GM18861 (cell line): ENCODE measurements around the gene MPC1.
"Not testable (repeated sequence)": the region's sequence is repeated elsewhere in the genome, so short reads cannot be mapped to it uniquely, and the experiment has no call there.

ENCODE experiments used
- ATAC-seq: cut with Tn5 transposase; IDR thresholded peaks from one replicate; pipeline ENCODE4 v1.9.1; 2021; ENCODE audit not compliant: unreplicated experiment

MPC1 gene

GRCh38 chr6:166348305-166348949 is 34.3 kb downstream of the MPC1 start:
- ATAC-seq: no peak

- ATAC-seq: no peak
Measured at GRCh38 chr6:166346965-166347364, 35.8 kb downstream of the MPC1 start.

DNA sequence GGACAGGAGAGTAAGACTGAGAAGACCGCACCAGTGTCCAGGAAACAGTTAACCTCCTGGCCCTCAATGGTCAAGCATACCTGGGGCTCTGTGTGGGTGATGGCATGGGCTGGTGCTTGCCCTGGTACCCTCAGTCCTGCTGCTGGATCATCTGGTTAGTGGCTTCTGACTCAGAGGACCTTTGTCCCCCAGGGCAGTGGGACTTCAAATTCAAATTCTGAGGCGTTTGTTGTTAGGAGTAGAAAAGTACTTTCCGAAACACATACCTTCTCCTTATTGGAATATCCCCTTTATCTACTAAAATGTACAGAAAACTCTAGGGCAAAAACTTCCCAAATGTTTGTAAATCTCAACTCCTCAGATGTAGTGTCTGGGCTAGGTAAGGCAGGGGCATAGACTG is 36.3 kb downstream of the MPC1 start:
- no peak for ATAC-seq

GRCh38 chr6:166345672-166346071 is 37.1 kb downstream of the MPC1 start:
- not testable (repeated sequence) for ATAC-seq

GRCh38 chr6:166344921-166345320 is 37.8 kb downstream of the MPC1 start:
- not testable (repeated sequence) for ATAC-seq

- no peak for ATAC-seq
Measured at GRCh38 chr6:166344240-166344639, 38.5 kb downstream of the MPC1 start.

GRCh38 chr6:166343150-166343487 is 39.6 kb downstream of the MPC1 start:
- ATAC-seq: peak; percentile 22

DNA sequence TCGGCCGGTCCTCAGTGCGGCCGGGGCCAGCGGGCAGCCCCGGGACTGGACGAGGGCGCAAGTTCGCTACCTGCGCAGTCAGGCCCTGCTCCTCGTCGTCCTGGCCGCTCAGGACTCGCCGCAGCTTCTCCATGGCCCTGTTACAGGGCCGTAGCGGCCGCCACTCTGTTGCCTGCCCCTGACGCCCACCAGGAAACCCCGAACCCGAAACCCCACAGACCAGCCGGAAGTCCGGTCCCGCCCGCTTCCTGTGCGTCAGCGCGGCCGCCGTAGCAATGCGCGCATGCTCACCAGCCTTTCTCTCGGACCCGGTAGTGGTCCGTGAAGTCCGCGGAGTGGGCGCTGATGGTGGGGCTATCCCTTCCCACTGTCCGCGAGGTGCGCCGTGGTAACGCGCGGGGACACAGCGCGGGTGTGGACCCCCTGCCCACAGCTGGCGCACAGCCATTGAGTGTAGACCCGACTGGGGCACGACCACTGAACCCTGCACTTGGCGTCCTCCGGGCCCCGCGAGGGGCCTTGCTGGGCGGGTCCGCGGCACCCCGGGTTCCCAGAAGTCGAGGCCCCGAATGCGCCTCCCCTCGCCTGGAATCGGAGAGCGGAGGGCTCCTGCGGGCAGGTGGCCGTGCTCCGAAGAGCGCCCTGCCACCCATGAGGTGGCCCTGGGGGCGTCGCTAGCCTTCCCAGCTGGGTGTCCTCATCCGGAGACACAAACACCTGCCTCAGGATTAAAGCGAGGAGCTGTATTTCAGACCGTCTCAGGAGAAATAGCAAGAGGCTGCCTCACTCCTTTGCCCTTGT is 40.2 kb downstream of the MPC1 start, which contains the start of gene SFT2D1:
SFT2D1 (minus strand) TSS at position 197 of the 801 bp plus-strand sequence; CDS start at position 133, 64 bp downstream.
- ATAC-seq: peak; percentile 90

- ATAC-seq: no peak
Measured at GRCh38 chr6:166341977-166342348, 40.8 kb downstream of the MPC1 start.

DNA sequence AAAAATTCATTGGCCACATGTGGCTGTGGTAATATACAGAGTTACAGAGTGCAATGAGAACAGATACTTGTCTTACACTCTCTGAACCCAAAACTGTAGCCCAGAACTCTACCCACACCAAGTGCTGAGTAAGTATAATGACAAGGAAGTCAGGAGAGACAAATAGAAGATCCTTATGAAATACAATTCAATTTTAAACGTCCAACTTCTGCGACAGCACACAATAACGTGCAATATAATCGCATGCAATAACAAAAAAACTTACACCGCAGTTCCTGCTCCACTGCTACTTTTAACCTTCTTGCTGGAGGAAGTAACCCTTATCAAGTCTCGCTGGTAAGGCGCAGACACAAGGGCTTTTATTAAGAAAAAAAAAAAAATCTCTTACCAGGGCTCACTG is 41.3 kb downstream of the MPC1 start:
- ATAC-seq: no peak

GRCh38 chr6:166338854-166339253 is 43.9 kb downstream of the MPC1 start:
- ATAC-seq: no peak

DNA sequence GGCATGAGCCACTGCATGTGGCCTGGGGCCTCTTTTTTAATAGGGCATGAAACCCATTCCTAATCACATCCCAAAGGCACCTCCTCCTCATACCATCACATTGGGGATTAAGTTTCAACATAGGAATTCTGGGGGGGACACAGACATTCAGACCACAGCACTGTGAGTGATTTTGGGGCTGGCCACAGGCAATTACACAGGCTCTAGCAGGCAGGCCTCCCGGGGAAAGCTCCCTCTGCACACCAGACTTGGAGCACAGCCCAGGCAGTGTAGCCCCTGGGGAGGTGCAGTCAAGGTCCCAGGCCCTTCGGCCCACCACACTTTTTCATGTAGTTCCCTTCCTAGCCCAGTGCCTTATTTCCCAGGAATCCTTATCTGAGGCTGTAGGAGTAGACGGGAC is 45.9 kb downstream of the MPC1 start:
- ATAC-seq: no peak

DNA sequence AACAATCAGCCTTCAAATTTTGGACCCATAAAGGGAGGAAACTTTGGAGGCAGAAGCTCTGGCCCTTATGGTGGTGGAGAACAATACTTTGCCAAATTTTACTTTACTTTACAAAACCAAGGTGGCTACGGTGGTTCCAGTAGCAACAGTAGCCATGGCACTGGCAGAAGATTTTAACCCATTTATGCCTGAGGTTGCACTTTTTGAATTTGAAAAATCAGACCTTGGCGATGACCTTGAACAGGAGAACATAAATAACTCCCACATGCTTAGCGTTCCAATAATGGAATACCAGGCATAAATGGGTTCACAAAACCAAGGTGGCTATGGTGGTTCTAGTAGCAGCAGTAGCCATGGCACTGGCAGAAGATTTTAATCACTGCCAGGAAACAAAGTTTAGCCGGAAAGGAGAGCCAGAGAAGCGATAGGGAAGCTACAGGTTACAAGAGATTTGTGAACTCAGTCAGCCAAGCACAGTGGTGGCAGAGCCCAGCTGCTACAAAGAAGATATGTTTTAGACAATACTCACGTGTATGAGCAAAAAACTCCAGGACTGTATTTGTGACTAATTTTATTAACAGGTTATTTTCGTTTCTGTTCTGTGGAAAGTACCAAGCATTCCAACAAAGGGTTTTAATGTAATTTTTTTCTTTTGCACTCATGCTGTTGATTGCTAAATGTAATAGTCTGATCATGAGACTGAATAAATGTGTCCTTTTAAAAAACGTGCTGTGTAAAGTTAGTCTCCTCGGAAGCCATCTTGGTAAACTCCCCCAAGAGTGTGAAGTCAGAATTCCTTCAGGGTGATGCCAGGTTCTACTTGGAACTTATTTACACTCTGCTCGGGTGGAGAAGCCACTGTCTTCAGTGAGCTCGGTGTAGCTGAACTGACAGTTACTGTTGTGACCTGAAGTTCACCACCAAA is 47.1 kb downstream of the MPC1 start:
- peak; percentile 42 for ATAC-seq

DNA sequence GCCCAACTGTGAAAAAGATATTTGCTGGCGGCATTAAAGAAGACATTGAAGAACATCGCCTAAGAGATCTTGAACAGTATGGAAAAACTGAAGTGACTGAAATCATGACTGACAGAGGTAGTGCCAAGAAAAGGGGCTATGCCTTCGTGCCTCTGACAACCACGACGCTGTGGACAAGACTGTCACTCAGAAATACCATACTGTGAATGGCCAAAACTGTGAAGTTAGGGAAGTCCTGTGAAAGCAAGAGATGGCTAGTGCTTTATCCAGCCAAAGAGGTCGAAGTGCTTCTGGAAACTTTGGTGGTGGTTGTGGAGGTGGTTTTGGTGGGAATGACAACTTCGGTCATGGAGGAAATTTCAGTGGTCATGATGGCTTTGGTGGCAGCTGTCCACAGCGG is 47.9 kb downstream of the MPC1 start:
- no peak for ATAC-seq

DNA sequence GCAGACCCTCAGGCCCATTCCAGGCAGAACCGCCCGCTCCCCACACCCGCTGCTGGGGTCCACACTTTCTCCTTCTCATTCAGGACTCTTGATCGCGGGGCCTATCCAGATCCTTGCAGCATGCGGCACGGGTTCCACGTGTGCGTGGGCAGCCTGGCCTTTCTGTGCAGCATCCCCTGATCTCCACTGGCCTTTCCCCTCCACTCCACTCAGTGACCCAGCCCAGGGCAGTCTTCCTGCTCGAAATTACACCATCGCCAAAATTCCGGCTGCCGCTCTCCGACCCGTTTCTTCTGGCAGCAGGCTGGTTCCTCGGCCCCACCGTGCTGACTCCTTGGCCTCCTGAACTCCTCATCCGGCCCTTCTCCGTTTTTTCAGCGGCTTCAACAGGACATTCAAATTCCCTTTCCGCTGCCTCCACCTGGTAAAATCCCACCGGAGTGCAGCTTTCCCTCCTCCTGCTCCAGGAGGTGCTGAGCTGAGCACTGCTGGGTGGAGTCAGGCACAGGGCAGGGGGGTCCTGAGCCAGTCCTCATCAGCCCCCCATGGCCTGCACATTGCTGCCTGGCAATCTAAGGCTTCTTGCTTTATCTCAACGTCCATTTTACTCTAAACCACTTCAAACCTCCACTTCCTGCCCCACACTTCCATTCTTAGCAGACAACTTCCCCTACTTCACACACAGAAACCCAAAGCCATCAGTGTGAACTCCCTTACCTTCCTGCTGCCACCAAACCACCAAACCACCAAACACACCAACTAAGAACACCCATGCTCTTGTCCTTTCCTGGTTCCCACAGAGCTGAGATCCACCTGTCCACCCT is 49.4 kb downstream of the MPC1 start:
- ATAC-seq: peak; percentile 67

- no peak for ATAC-seq
Measured at GRCh38 chr6:166331503-166332415, 51.0 kb downstream of the MPC1 start.

GRCh38 chr6:166330612-166331011 is 52.1 kb downstream of the MPC1 start:
- ATAC-seq: no peak

DNA sequence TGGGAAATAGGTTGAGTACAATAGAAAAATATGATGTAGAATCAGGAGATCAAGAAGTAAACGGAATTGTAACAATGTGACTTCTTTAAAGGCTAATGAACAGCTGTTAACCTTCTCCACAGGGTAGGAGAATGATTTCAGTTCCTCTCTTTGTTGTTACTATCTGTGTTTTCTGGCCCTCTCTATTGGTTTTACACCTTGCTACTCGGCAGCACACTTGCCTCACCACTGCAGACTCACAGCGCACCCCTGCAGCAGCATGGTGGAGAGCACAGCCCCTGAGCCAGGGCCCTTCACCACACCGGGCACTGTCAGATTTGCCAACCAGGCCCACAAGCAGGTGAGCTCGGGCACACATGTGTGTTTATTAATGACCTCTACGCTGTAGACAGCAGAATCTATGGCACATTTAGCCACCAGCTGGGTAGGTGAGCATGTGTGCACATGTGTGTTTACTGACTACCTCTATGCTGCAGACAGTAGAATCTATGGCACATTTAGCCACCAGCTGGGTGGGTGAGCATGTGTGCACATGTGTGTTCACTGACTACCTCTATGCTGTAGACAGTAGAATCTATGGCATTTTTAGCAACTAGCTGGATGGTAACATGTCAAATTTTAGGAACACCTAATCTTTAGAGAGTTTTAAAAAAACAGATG is 57.2 kb downstream of the MPC1 start:
- ATAC-seq: peak; percentile 65

- ATAC-seq: no peak
Measured at GRCh38 chr6:166323395-166323794, 59.3 kb downstream of the MPC1 start.
